ENCODE results near the gene TRIM3. TPM values are rescaled to one million over a fixed set of nuclear protein-coding genes. Genes with fewer than 3 reads are reported as not detected.
A peak's percentile ranks its signal among the peaks of the same experiment; 100 is the strongest.

Gene TRIM3
- total and polyA plus RNA-seq, 5 experiments from 2014 or later: 1.2 to 25.9 (median 2.4) TPM

DNA sequence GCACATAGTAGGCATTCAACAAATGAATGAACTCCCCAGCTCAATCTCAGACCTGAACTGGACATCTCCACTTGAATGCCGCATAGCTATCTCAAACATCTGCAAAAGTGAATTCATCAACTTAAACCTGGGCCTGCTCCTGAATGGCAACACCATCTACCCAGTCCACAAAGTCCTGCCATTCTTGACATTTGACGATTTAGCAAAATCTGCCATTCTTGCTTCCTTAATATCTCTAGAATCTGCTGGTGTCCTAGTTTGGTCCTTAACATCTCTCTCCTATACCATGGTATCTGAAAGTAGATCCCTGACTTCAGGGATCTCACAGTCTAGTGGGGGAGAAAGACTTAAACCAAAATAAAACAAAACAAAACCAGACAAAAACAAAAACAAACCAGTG, 20.6 kb downstream of the TRIM3 start:
- H3K27me3 Mint-ChIP-seq: no peaks in the 10 kb centered on the region
- ATAC-seq: no peak
- H3K4me1 Mint-ChIP-seq: no peaks in the 10 kb centered on the region
- no peak for DNase-seq
- no peak overlapping the region for H3K4me3 Mint-ChIP-seq
- POLR2A ChIA-PET: no interaction called here
- H3K9me3 Mint-ChIP-seq: no peaks in the 10 kb centered on the region
- peaks cover 0 to 28% (median under 1%) of the 10 kb centered on the region in 3 donors for H3K36me3 Mint-ChIP-seq
- H3K27ac Mint-ChIP-seq: no peak overlapping the region

DNA sequence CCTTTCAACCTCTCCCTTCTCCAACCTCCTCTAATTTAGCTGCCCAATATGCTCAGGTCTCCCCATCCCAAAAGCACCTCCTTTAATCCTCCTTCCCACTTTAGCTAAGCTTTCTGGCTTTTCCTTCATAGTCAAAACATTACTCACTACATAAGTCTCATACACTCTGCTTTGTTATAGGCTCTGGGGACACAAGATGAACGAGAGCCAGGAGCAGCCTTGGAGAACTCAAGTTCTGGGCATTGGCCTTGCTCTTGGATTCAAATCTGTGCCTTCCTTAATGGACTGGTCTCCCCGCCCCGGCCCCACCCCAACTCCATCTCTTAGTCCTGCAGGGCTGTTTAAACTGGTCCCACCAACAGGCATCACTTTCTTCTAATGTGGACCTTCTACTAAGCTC, 21.5 kb downstream of the TRIM3 start:
- Mint-ChIP-seq H3K36me3 (peaks cover 0 to 28% (median 0%) of the 10 kb centered on the region in 3 donors), H3K9me3 (no peaks in the 10 kb centered on the region), H3K4me3 (no peak overlapping the region), H3K27me3 (no peaks in the 10 kb centered on the region), H3K27ac (no peak overlapping the region), H3K4me1 (no peaks in the 10 kb centered on the region)
- POLR2A ChIA-PET: no interaction called here
- DNase-seq (no peak), ATAC-seq (no peak)

DNA sequence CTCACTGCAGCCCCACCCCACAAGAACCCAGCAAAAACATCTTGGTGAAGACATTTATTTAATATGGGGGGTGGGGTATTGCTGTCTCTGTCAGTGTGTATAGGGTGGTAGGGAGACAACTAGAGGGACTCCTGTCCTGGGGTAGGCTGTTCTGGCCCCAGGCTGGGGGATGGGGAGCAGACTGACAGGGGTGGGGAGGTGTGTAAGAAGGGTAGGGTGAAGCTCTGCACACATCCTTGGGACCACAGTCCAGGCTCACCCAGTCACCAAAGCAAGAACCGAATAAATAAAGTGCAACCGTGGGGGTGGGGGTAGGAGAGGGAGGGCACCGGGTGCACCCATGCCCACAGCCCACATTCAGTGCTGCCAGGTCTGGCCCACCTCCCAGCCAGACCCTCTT, 25.2 kb downstream of the TRIM3 start:
- Mint-ChIP-seq H3K4me1 (no peaks in the 10 kb centered on the region), H3K27ac (peak overlapping the region in 1 of 10 donors; percentile 46), H3K27me3 (no peaks in the 10 kb centered on the region), H3K9me3 (no peaks in the 10 kb centered on the region), H3K36me3 (peaks cover 0 to 6% (median 0%) of the 10 kb centered on the region in 3 donors), H3K4me3 (no peak overlapping the region)
- ATAC-seq: no peak
- DNase-seq: no peak
- POLR2A ChIA-PET: no interaction called here

DNA sequence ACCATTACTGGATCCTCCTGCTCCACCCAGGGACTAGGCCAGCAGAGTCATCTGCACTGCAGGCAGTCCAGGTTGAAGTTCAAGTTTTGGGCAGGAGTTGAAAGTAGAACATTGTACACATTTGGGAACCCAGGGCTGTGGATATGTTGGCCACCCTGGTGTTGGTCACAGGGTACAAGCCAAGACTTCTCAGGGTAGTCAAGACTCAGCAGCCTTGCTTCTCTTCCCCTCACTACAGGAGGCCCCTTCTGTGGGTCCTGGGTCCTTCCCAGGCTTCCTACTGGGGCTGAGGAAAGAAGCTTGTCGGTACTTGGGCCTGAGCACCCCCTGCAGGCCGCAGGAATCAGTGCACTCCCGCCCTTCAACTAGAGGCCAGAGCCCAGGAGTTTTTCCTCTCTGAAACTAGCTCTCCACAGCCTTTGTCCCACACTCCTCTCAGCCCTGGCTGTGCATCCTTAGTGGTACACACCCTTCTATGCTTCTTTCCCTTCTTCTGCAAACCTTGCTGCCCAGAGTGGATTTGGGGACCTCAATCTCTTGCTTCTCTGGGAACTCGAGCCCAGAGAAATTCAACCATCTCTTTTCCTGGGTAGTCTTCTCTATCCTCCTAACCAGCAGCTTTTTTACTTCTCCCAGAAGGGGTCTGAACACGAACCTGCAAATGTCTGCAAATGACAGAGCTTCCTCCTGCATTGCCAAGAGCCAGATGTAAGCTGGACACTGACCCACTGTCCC, 30.3 kb downstream of the TRIM3 start:
- Mint-ChIP-seq H3K4me3 (no peak overlapping the region), H3K9me3 (no peaks in the 10 kb centered on the region), H3K4me1 (peaks cover 0 to 3% (median under 1%) of the 10 kb centered on the region in 4 donors), H3K27me3 (no peaks in the 10 kb centered on the region), H3K27ac (no peak overlapping the region), H3K36me3 (no peaks in the 10 kb centered on the region)
- POLR2A ChIA-PET: interaction anchor here (0.9 to 2.4 kb wide), 7 partner anchors 13 to 70 kb away, joined by 4 to 62 read pairs (median 6); partner anchors contain the start of genes APBB1 and SMPD1
- DNase-seq (peak; percentile 38 to 71 (median 56)), ATAC-seq (peak; percentile 84 to 94)

DNA sequence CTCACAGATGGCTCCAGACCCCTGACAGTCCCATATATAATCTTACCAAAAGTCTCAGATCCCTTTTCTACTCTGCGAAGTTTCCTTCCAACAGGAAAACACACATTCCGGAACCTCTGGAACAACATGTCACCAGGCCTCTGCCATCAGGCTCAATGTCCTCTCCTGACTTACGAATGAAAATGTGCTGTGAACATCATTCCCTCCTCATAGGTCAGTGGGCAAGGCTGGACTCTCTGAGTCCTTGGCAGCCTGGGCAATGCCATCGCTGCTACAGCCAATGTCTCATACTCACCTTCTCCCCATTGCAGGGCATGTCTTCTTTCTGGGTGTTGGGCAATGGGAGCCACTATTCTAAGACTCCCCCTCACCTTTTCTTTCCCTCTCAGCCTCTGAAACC, 31.3 kb downstream of the TRIM3 start:
- Mint-ChIP-seq H3K27ac (no peak overlapping the region), H3K27me3 (no peaks in the 10 kb centered on the region), H3K9me3 (no peaks in the 10 kb centered on the region), H3K4me3 (no peak overlapping the region), H3K4me1 (peaks cover 0 to 3% (median under 1%) of the 10 kb centered on the region in 4 donors), H3K36me3 (no peaks in the 10 kb centered on the region)
- POLR2A ChIA-PET: interaction anchor here (1.7 to 2.4 kb wide), 3 partner anchors 23 to 64 kb away, joined by 8 to 62 read pairs (median 15); partner anchors contain the start of genes APBB1 and SMPD1
- ATAC-seq (no peak), DNase-seq (no peak)

DNA sequence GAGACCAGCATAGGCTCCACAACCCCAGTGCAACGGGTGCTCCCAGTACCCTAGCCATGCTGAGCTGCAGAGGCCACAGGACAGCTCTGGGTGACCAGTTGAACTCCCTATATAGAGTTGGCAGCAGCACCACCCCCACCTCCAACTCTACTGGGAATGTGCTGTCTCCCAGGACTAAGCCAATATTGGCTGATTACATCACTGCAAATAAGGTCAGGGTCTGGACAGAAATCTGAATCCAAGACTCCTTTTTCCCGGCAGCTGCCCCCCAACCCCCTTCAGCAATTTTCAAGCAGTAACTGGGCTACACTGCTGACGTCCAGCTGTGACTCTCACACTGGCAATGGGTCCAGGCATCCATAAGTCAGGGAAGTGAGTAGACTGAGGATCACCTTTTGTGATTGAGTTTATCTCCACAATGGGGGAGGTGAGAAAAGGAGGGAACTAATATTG, 32.8 kb downstream of the TRIM3 start, which contains the start of gene HPX:
Gene HPX, minus strand, starts transcription at position 82 of the 453 bp plus-strand sequence. Its CDS starts 24 bp downstream, at position 58.
- Mint-ChIP-seq H3K27ac (no peak within 1 kb of the TSS), H3K4me3 (no peak within 1 kb of the TSS), H3K4me1 (peaks cover 0 to 4% (median 2%) of the 10 kb centered on the region in 4 donors), H3K36me3 (no peaks in the 10 kb centered on the region), H3K27me3 (no peaks in the 10 kb centered on the region), H3K9me3 (no peaks in the 10 kb centered on the region)
- DNase-seq (no peak), ATAC-seq (no peak)
- POLR2A ChIA-PET: interaction anchor here (0.7 to 1.3 kb wide), 4 partner anchors 38 to 63 kb away, joined by 3 to 8 read pairs (median 4); partner anchors contain the start of gene SMPD1

DNA sequence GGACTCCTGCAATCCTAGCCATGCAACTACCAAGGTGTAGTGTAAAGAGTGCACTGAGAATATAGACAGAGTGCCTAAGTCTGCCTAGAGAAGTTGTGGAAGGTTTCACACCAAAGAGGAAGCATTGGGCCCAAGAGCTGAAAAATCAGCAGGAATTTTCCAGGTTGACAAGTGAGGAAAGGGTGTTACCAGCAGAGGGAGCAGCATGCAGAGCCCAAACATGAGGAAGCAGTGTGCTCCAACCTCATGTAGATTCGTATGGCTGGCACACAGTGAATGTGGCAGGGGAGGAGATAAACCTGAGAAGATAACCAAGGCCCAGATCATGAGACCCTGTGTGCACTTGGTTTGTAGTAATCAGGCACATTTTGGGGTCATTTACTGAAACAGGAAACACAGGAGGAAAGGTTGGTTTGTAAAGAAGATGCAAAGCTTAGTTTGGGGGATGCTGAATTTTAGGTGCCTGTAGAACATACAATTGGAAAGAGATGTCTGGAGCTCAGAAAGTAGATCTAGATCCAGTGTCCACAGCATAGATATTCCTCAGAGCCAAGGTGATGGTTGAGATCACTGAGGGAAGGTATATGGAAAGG, 34.7 kb downstream of the TRIM3 start:
- no peak overlapping the region for H3K27ac Mint-ChIP-seq
- peaks cover 2 to 9% (median 6%) of the 10 kb centered on the region in 4 donors for H3K4me1 Mint-ChIP-seq
- H3K27me3 Mint-ChIP-seq: no peaks in the 10 kb centered on the region
- no peaks in the 10 kb centered on the region for H3K36me3 Mint-ChIP-seq
- peak in 6 of 10 donors; percentile 4 to 28 (median 24) for DNase-seq
- H3K9me3 Mint-ChIP-seq: no peaks in the 10 kb centered on the region
- POLR2A ChIA-PET: interaction anchor here (0.7 to 2.0 kb wide), 5 partner anchors 33 to 61 kb away, joined by 3 to 8 read pairs (median 8); partner anchors contain the start of gene SMPD1
- H3K4me3 Mint-ChIP-seq: no peak overlapping the region
- ATAC-seq: peak; percentile 52 to 58

DNA sequence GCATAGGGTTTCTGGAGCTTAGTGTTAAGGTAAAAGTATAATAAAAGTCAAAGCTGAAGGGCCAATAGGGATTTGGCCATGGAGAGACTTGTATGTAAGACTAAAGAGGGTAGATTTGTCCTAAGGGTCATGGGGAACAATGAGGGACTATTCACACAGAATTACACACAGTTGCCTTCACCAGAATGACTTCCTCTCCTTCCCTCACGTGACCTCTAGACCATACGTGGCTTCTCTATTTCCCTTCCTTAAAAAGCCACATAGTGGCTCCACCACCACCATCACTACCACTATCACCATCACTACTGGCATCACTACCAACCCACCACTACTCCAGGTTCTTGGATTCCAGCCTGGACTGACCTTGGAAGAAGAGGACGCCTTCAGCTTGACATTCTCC, 35.7 kb downstream of the TRIM3 start:
- H3K36me3 Mint-ChIP-seq: no peaks in the 10 kb centered on the region
- DNase-seq: no peak
- no peak overlapping the region for H3K4me3 Mint-ChIP-seq
- no peak overlapping the region for H3K27ac Mint-ChIP-seq
- no peaks in the 10 kb centered on the region for H3K9me3 Mint-ChIP-seq
- peaks cover 2 to 9% (median 6%) of the 10 kb centered on the region in 4 donors for H3K4me1 Mint-ChIP-seq
- peak; percentile 44 to 81 for ATAC-seq
- H3K27me3 Mint-ChIP-seq: no peaks in the 10 kb centered on the region
- POLR2A ChIA-PET: interaction anchor here (0.6 to 2.8 kb wide), 8 partner anchors 12 to 59 kb away, joined by 3 to 11 read pairs (median 4); partner anchors contain the start of genes APBB1 and SMPD1

DNA sequence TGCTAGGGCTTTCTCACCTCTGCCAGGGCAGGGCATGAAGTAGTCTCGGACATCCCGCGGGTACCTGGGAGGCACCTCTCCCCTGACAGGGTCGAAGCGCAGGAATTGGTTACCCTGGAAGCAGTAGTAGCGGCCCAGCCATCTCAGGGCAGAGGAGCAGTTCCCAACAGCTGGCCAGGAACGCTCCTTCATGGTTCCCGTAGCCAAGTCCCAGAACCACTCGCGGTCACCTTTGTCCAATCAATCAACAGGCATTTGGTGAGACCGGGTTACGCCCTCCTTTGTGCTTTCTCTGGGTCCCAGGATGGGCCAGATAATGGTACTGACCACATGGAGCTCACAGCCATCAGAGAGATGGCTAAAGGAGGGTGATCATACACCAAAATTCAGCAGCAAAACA, 36.3 kb downstream of the TRIM3 start:
- H3K4me1 Mint-ChIP-seq: peaks cover 2 to 9% (median 6%) of the 10 kb centered on the region in 4 donors
- no peaks in the 10 kb centered on the region for H3K36me3 Mint-ChIP-seq
- no peak overlapping the region for H3K4me3 Mint-ChIP-seq
- no peaks in the 10 kb centered on the region for H3K27me3 Mint-ChIP-seq
- ATAC-seq (no peak), DNase-seq (no peak)
- no peak overlapping the region for H3K27ac Mint-ChIP-seq
- POLR2A ChIA-PET: interaction anchor here (0.6 to 2.8 kb wide), 7 partner anchors 18 to 58 kb away, joined by 3 to 11 read pairs (median 4); partner anchors contain the start of genes APBB1 and SMPD1
- H3K9me3 Mint-ChIP-seq: no peaks in the 10 kb centered on the region

DNA sequence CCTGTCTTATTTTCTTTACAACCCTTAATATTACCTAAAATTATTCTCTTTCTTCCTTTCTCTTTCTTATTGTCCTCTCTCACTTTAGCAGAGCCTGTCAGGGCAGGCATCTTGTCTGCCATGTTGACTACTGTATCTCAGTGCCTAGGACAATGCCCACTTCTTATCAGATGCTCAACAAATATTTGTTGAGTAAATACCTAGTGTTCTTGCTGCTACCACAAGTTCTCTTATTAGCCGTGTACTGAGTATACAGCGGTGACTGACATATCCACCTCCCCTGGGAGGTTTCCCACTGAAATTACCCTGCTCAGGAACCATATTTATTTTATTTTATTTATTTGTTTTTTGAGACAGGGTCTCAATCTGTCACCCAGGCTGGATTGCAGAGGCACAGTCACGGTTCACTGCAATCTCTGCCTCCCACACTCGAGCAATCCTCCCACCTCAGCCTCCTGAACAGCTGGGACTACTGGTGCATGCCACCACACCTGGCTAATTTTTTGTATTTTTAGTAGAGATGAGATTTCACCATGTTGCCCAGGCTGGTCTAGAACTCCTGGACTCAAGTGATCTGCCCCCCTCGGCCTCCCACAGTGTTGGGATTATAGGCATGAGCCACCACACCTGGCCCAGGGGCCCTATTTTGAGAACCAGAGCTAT, 39.6 kb downstream of the TRIM3 start:
- Mint-ChIP-seq H3K4me3 (no peak overlapping the region), H3K9me3 (no peaks in the 10 kb centered on the region), H3K27me3 (no peaks in the 10 kb centered on the region), H3K36me3 (no peaks in the 10 kb centered on the region), H3K4me1 (peaks cover 2 to 7% (median 5%) of the 10 kb centered on the region in 4 donors), H3K27ac (peak overlapping the region in 1 of 10 donors; percentile 5)
- no peak for ATAC-seq
- POLR2A ChIA-PET: no interaction called here
- DNase-seq: no peak

DNA sequence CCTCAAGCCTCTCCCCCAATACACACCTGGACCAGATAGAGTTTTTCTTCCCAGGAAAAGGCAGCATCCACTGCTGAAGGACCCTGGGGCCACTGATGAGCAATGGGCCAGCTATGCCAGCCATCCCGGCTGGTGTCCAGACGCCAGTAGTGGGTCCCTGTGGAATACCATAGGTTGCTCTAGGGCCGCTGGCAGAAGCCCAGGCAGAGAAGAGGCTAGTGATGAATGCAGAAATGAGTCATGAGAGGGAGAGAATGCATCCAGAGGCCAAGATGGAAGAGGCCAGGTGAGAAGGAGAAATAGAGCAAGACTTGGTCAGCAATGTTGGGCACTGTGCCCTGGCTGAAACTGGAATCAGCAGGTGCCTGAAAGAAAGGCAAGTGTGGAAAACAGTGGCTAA, 41.9 kb downstream of the TRIM3 start:
- Mint-ChIP-seq H3K36me3 (no peaks in the 10 kb centered on the region), H3K4me1 (peaks cover 2 to 7% (median 5%) of the 10 kb centered on the region in 4 donors), H3K4me3 (no peak overlapping the region), H3K27me3 (no peaks in the 10 kb centered on the region), H3K27ac (no peak overlapping the region), H3K9me3 (no peaks in the 10 kb centered on the region)
- ATAC-seq: no peak
- no peak for DNase-seq
- POLR2A ChIA-PET: no interaction called here

DNA sequence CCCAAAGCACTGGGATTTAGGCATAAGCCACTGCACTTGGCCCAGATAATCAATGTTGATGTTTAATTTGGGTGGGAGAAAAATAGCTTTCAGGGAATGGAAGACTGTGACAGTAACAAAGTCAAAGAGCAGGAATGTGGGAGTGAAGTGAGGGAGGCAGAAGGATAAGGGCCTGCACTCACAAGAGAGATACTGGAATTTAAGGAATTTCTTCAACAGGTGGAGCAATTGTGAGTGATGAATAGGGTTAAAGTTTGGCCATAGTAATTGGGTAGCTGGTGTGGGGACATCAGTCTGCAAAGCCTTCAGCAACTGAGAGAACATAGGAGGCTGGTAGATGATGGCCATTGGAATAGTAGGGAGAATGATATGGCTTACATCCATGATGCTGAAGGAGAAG, 46.2 kb downstream of the TRIM3 start:
- POLR2A ChIA-PET: interaction anchor here (1.1 to 1.9 kb wide), 2 partner anchors 25 to 55 kb away, joined by 3 to 10 read pairs; no protein-coding TSS in a partner anchor
- Mint-ChIP-seq H3K4me1 (peaks cover 0 to 4% (median 0%) of the 10 kb centered on the region in 4 donors), H3K4me3 (no peak overlapping the region), H3K27me3 (peaks cover 0 to 16% (median 0%) of the 10 kb centered on the region in 5 donors), H3K36me3 (no peaks in the 10 kb centered on the region), H3K27ac (no peak overlapping the region), H3K9me3 (no peaks in the 10 kb centered on the region)
- ATAC-seq (no peak), DNase-seq (no peak)
